HepG2 (cell line): ENCODE data around the gene HNRNPR. TPM values are rescaled to one million over a fixed set of nuclear protein-coding genes. Genes with fewer than 3 reads are reported as not detected.

Source experiments
- ARID5B ChIP-seq: IDR thresholded peaks from 2 replicates; pipeline ENCODE4 v1.4.0; 2020; ENCODE audit warnings: mild to moderate bottlenecking, missing genetic modification reagents
- ATF6 ChIP-seq: sonication (generic); formaldehyde crosslinking; conservative IDR thresholded peaks from 2 replicates; pipeline ENCODE4 v1.4.0; 2020; ENCODE audit warnings: missing genetic modification reagents
- ELF3 ChIP-seq: IDR thresholded peaks from 2 replicates; pipeline ENCODE4 v1.6.1; 2016; ENCODE audit warnings: missing genetic modification reagents, missing compliant biosample characterization
- HBP1 ChIP-seq: IDR thresholded peaks from 2 replicates; pipeline ENCODE4 v1.6.1; 2016; ENCODE audit warnings: low read depth, control low read depth
- MED1 ChIP-seq: sonication (generic); formaldehyde crosslinking; IDR thresholded peaks from 2 replicates; pipeline ENCODE4 v1.4.0; 2020; ENCODE audit warnings: missing genetic modification reagents
- NFKB2 ChIP-seq: sonication (generic); formaldehyde crosslinking; IDR thresholded peaks from 2 replicates; pipeline ENCODE4 v1.4.0; 2020; ENCODE audit warnings: missing genetic modification reagents, borderline replicate concordance
- PCBP1 ChIP-seq: fragments of 200-400 bp; formaldehyde crosslinking; IDR thresholded peaks from 2 replicates; pipeline ENCODE4 v1.6.1; 2017; ENCODE audit warnings: mild to moderate bottlenecking, low read depth, low read length, borderline replicate concordance
- SSRP1 ChIP-seq: IDR thresholded peaks from 2 replicates; pipeline ENCODE4 v1.6.1; 2016; ENCODE audit warnings: control low read depth
- ZBTB33 ChIP-seq: sonication (generic); formaldehyde crosslinking; IDR thresholded peaks from 2 replicates; pipeline ENCODE4 v1.4.0; 2020; ENCODE audit warnings: missing genetic modification reagents
- ZHX1 ChIP-seq: sonication (generic); formaldehyde crosslinking; IDR thresholded peaks from 2 replicates; pipeline ENCODE4 v1.8.1; 2022; ENCODE audit warnings: low read depth, mild to moderate bottlenecking, missing genetic modification reagents
- ZNF256 ChIP-seq: sonication (generic); formaldehyde crosslinking; conservative IDR thresholded peaks from 2 replicates; pipeline ENCODE4 v1.4.0; 2020; ENCODE audit warnings: missing genetic modification reagents
- ZNF3 ChIP-seq: IDR thresholded peaks from 2 replicates; pipeline ENCODE4 v1.7.0; 2017; ENCODE audit warnings: inconsistent platforms
- ZNF446 ChIP-seq: sonication (generic); formaldehyde crosslinking; IDR thresholded peaks from 2 replicates; pipeline ENCODE4 v1.5.0; 2020; ENCODE audit warnings: mild to moderate bottlenecking, missing genetic modification reagents
- ZNF549 ChIP-seq: sonication (generic); formaldehyde crosslinking; IDR thresholded peaks from 2 replicates; pipeline ENCODE4 v1.5.0; 2020; ENCODE audit warnings: missing genetic modification reagents
- ZNF563 ChIP-seq: sonication (generic); formaldehyde crosslinking; IDR thresholded peaks from 2 replicates; pipeline ENCODE4 v1.8.0; 2022; ENCODE audit warnings: mild to moderate bottlenecking, moderate library complexity, missing genetic modification reagents
- ZNF580 ChIP-seq: IDR thresholded peaks from 2 replicates; pipeline ENCODE4 v1.6.1; 2016; ENCODE audit warnings: low read depth, borderline replicate concordance
- polyA plus RNA-seq, 8 experiments: library from polyadenylated mRNA; depleted of rRNA in 3 of 8; stranded (reverse) in 7 of 8; unstranded in 1 of 8; fragments of >200 nt; fragmentation: Illumina TruSeq in 4 of 8; extraction: Trizol in 4 of 8; gene quantifications; 2 replicates each; pipeline versions ENCODE4 v1.2.1 to v1.2.3, GENCODE V29; 2011 to 2016; ENCODE audit warnings: low read depth in 4 of 8, missing spikeins in 1 of 8, mixed read lengths in 1 of 8; ENCODE audit not compliant: insufficient read depth in 1 of 8
- total RNA-seq, 5 experiments: library from RNA; depleted of rRNA; stranded (reverse); fragments of >200 nt; fragmentation: Illumina TruSeq; extraction: Trizol; gene quantifications; 2 replicates each; pipeline ENCODE4 v1.2.3, GENCODE V29; 2016; ENCODE audit warnings: low read depth in 1 of 5

Gene HNRNPR
- total and polyA plus RNA-seq, 2 of the 13 experiments (the other 11 are each of a cell fraction or from before 2014, with no cell fraction given): 133 to 216 TPM

- peak; percentile 27; the same call in 1 of the 2 replicates for TF ChIP-seq ZBTB33 (CRISPR knock-in tag)
- no peak for TF ChIP-seq ZNF549 (CRISPR knock-in tag)
- TF ChIP-seq HBP1 (CRISPR knock-in tag): no peak
- peak; percentile 45; the same call in 1 of the 2 replicates for TF ChIP-seq ZHX1 (CRISPR knock-in tag)
- no peak for TF ChIP-seq ATF6 (CRISPR knock-in tag)
- no peak for TF ChIP-seq ZNF446 (CRISPR knock-in tag)
- TF ChIP-seq SSRP1: 0 out of 2 replicates have a peak, but pooled peaks have one; percentile 9
- TF ChIP-seq ARID5B: 0 out of 2 replicates have a peak, but pooled peaks have one; percentile 34
- no peak for TF ChIP-seq PCBP1
- TF ChIP-seq ZNF580: peak; percentile 75; the same call in 1 of the 2 replicates
- no peak for TF ChIP-seq ZNF3
- TF ChIP-seq ZNF256: no peak
- TF ChIP-seq NFKB2: no peak; the same call in 1 of the 2 replicates
- TF ChIP-seq ZNF563 (CRISPR knock-in tag): 0 out of 2 replicates have a peak, but pooled peaks have one; percentile 25
- peak; percentile 14; the same call in 1 of the 2 replicates for TF ChIP-seq ELF3
- TF ChIP-seq MED1 (CRISPR knock-in tag): peak; percentile 12; the same call in 1 of the 2 replicates
Observed at GRCh38 chr1:23368562-23369334, 24.7 kb upstream of the HNRNPR start (continued).
